Measurements from ENCODE around the gene CD93. TPM values are rescaled to one million over a fixed set of nuclear protein-coding genes. Genes with fewer than 3 reads are reported as not detected.

CD93 gene
- total RNA-seq, 4 donors from 2014 or later: 24.5 to 80.7 (median 66.0) TPM

DNA sequence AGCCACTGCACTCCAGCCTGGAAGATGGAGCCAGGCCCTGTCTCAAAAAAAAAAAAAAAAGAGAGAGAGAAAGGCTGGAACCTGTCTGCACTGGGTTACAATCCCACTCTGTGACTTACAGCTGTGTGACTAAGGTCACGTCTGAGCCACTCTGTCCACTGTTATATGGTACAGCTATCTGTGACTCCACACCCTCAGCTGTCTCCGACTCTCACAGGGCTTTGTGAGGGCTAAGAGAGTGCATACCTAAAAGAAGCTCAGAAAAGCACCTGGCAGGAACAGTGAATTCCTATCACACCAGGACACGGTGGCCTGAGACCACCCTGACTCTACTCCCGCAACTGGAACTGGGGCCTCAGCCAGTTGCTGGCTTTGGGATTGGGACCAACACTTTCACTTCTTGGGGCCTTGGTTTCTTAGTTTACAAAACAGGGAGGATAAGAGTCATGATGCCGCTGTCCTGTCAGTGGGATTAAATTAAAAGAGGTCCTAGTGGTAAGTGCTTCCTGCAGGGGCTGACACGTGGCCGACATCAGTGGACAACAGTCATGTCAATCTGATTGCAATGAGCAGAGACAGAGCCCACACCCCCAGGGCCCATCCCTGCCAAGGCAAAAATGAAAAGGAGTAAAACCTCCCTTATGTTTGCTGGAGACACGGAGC is 5.7 kb upstream of the CD93 start:
- no peaks in the 10 kb centered on the region for H3K9me3 ChIP-seq
- intact Hi-C loops (cut with DNase I): no loop called here
- 60% methylated on average over 8 of the region's 8 CpGs for WGBS
- H3K4me3 ChIP-seq: no peak overlapping the region
- TF ChIP-seq POLR2A (IDR thresholded peaks at IDR 0.05; ENCODE audit: low read depth) (no peak), POLR2AphosphoS5 (IDR thresholded peaks at IDR 0.05) (no peak), EP300 (IDR thresholded peaks at IDR 0.05) (no peak)
- TF ChIP-seq, protein P1, sequence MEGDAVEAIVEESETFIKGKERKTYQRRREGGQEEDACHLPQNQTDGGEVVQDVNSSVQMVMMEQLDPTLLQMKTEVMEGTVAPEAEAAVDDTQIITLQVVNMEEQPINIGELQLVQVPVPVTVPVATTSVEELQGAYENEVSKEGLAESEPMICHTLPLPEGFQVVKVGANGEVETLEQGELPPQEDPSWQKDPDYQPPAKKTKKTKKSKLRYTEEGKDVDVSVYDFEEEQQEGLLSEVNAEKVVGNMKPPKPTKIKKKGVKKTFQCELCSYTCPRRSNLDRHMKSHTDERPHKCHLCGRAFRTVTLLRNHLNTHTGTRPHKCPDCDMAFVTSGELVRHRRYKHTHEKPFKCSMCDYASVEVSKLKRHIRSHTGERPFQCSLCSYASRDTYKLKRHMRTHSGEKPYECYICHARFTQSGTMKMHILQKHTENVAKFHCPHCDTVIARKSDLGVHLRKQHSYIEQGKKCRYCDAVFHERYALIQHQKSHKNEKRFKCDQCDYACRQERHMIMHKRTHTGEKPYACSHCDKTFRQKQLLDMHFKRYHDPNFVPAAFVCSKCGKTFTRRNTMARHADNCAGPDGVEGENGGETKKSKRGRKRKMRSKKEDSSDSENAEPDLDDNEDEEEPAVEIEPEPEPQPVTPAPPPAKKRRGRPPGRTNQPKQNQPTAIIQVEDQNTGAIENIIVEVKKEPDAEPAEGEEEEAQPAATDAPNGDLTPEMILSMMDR (IDR thresholded peaks at IDR 0.05): no peak
- no peaks in the 10 kb centered on the region for H3K36me3 ChIP-seq
- H3K4me1 ChIP-seq: peaks cover 10 to 28% (median 24%) of the 10 kb centered on the region in 4 donors
- H3K27me3 ChIP-seq: no peaks in the 10 kb centered on the region
- DNase-seq (ENCODE audit: extremely low spot score): no peak
- H3K27ac ChIP-seq (replicated peaks in 1 of 4): peak overlapping the region in 1 of 4 donors; percentile 2

DNA sequence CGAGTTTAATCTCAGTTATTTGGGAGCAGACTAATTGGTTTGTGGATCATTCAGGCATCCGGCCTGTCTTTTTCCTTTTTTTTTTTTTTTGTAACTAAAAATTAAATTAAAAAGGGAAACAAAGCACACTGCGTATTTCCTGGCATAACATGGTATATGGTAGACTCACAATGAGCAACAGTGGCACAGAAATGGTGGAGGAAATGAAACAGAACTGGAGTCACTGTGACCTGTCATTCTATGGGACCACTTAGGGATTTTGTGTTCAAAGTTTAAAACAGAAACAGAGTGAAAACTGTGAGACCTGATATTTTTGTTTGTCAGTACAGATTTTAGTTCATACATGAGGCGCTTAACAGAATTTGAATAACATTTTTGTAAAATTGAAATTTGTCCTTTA is 4.8 kb upstream of the CD93 start:
- no peaks in the 10 kb centered on the region for H3K36me3 ChIP-seq
- H3K27ac ChIP-seq (replicated peaks in 1 of 4): no peak overlapping the region
- 92% methylated on average over 4 of the region's 4 CpGs for WGBS
- no peak overlapping the region for H3K4me3 ChIP-seq
- intact Hi-C loops (cut with DNase I): no loop called here
- no peak for TF ChIP-seq POLR2A (IDR thresholded peaks at IDR 0.05; ENCODE audit: low read depth)
- TF ChIP-seq POLR2AphosphoS5 (IDR thresholded peaks at IDR 0.05): no peak
- TF ChIP-seq, protein P1 (IDR thresholded peaks at IDR 0.05): no peak
- no peak for TF ChIP-seq EP300 (IDR thresholded peaks at IDR 0.05)
- H3K4me1 ChIP-seq: peaks cover 17 to 38% (median 34%) of the 10 kb centered on the region in 4 donors
- no peaks in the 10 kb centered on the region for H3K27me3 ChIP-seq
- no peak for DNase-seq (ENCODE audit: extremely low spot score)
- H3K9me3 ChIP-seq: no peaks in the 10 kb centered on the region

DNA sequence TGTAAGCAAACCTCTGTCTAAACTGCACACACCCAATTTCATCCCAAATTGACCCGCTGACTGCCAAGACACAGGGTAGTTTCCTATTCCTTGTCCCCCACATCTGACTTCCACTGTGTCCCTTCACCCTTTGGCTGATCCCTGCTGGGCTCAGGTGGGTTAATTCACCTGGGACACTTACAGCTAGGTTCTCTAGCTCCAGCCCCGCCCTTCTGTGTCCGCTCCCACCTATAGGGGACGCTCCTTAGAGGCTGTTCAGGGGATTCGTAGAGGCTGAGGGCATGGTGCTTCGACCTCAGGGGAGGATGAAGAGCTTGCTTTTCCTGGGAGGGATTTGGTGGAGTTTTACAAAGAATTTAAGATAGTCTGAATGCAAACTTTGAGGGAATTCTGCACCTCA is 4.0 kb upstream of the CD93 start:
- TF ChIP-seq EP300 (IDR thresholded peaks at IDR 0.05): no peak
- no peak for TF ChIP-seq POLR2AphosphoS5 (IDR thresholded peaks at IDR 0.05)
- TF ChIP-seq, protein P1 (IDR thresholded peaks at IDR 0.05): no peak
- TF ChIP-seq POLR2A (IDR thresholded peaks at IDR 0.05; ENCODE audit: low read depth): no peak
- no peak for DNase-seq (ENCODE audit: extremely low spot score)
- Histone ChIP-seq H3K27ac (replicated peaks in 1 of 4) (no peak overlapping the region), H3K4me1 (peaks cover 19 to 45% (median 39%) of the 10 kb centered on the region in 4 donors), H3K27me3 (no peaks in the 10 kb centered on the region), H3K4me3 (no peak overlapping the region), H3K36me3 (no peaks in the 10 kb centered on the region), H3K9me3 (no peaks in the 10 kb centered on the region)
- intact Hi-C loops (cut with DNase I): no loop called here
- WGBS: 98% methylated on average over 6 of the region's 6 CpGs

DNA sequence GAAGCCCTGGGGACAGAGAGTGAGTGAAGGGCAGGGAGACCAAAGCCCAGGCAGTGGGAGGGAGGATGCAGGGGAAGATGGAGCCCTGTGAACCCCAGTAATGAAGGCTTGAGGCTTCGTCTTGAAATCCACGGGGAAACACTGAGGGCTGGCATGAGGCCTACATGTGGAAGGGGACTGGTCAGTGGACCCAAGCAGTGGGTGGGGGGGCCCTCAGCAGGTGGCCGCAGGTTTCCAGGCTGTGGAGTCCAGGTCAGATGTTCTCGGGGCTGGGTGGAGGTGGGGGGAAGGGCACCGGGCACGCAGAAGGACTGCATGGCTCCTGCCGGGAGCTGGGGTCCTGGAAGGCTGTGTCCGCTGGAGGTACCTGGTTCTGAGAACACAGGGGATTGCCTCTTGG is 2.7 kb upstream of the CD93 start:
- intact Hi-C loops (cut with DNase I): no loop called here
- Histone ChIP-seq H3K4me3 (no peak overlapping the region), H3K27me3 (no peaks in the 10 kb centered on the region), H3K36me3 (no peaks in the 10 kb centered on the region), H3K4me1 (peaks cover 19 to 47% (median 40%) of the 10 kb centered on the region in 4 donors), H3K9me3 (no peaks in the 10 kb centered on the region), H3K27ac (replicated peaks in 1 of 4) (no peak overlapping the region)
- TF ChIP-seq EP300 (IDR thresholded peaks at IDR 0.05) (no peak), POLR2AphosphoS5 (IDR thresholded peaks at IDR 0.05) (no peak), POLR2A (IDR thresholded peaks at IDR 0.05; ENCODE audit: low read depth) (no peak)
- TF ChIP-seq, protein P1 (IDR thresholded peaks at IDR 0.05): no peak
- DNase-seq (ENCODE audit: extremely low spot score): no peak
- 50% methylated on average over 2 of the region's 8 CpGs for WGBS

Data from esophagus muscularis mucosa (tissue), 4 donors.